ENCODE measurements around the gene ABCC6. TPM values are rescaled to one million over a fixed set of nuclear protein-coding genes. Genes with fewer than 3 reads are reported as not detected.

Gene ABCC6
- total RNA-seq, 1 experiment from 2014 or later, result not detected

GRCh38 chr16:16141784-16142396 lies 81.4 kb downstream of the ABCC6 start:
- H3K4me1 ChIP-seq (ENCODE audit: insufficient read depth, low read length, poor library complexity, severe bottlenecking), result no peaks in the 10 kb centered on the region
- no peak for DNase-seq (ENCODE audit: low spot score)
- intact Hi-C loops (cut with micrococcal nuclease; ENCODE audit: unreplicated experiment), result no loop called here
- BruUV-seq (replicated peaks), result no TSS peak
- ChIA-PET CTCF (no interaction called here), POLR2A (ENCODE audit: low non-redundant PET) (no interaction called here)
- no peaks in the 10 kb centered on the region for H3K27me3 ChIP-seq (replicated peaks; ENCODE audit: insufficient read depth, low read depth, low read length, poor library complexity)
- H3K4me3 ChIP-seq (ENCODE audit: low read depth, low read length, poor library complexity, severe bottlenecking), result no peak overlapping the region
- no peak for TF ChIP-seq EZH2 (IDR thresholded peaks at IDR 0.05; ENCODE audit: borderline replicate concordance, low read depth, low read length, poor library complexity, severe bottlenecking)
- TF ChIP-seq, protein P1, sequence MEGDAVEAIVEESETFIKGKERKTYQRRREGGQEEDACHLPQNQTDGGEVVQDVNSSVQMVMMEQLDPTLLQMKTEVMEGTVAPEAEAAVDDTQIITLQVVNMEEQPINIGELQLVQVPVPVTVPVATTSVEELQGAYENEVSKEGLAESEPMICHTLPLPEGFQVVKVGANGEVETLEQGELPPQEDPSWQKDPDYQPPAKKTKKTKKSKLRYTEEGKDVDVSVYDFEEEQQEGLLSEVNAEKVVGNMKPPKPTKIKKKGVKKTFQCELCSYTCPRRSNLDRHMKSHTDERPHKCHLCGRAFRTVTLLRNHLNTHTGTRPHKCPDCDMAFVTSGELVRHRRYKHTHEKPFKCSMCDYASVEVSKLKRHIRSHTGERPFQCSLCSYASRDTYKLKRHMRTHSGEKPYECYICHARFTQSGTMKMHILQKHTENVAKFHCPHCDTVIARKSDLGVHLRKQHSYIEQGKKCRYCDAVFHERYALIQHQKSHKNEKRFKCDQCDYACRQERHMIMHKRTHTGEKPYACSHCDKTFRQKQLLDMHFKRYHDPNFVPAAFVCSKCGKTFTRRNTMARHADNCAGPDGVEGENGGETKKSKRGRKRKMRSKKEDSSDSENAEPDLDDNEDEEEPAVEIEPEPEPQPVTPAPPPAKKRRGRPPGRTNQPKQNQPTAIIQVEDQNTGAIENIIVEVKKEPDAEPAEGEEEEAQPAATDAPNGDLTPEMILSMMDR (conservative IDR thresholded peaks at IDR 0.05; ENCODE audit: low read depth, low read length), result no peak
- no peaks in the 10 kb centered on the region for H3K9me3 ChIP-seq (ENCODE audit: low read depth, low read length, poor library complexity, severe bottlenecking)
- H3K27ac ChIP-seq (ENCODE audit: low read depth, low read length, poor library complexity, severe bottlenecking), result no peak overlapping the region
- H3K36me3 ChIP-seq (ENCODE audit: insufficient read depth, low read length, poor library complexity, severe bottlenecking), result peaks cover 11% of the 10 kb centered on the region

- intact Hi-C loops (cut with micrococcal nuclease; ENCODE audit: unreplicated experiment), result no loop called here
- TF ChIP-seq, protein P1 (conservative IDR thresholded peaks at IDR 0.05; ENCODE audit: low read depth, low read length), result no peak
- no peak for TF ChIP-seq EZH2 (IDR thresholded peaks at IDR 0.05; ENCODE audit: borderline replicate concordance, low read depth, low read length, poor library complexity, severe bottlenecking)
- H3K27me3 ChIP-seq (replicated peaks; ENCODE audit: insufficient read depth, low read depth, low read length, poor library complexity), result no peaks in the 10 kb centered on the region
- H3K36me3 ChIP-seq (ENCODE audit: insufficient read depth, low read length, poor library complexity, severe bottlenecking), result peaks cover 15% of the 10 kb centered on the region
- no peak overlapping the region for H3K4me3 ChIP-seq (ENCODE audit: low read depth, low read length, poor library complexity, severe bottlenecking)
- BruUV-seq (replicated peaks), result no TSS peak
- POLR2A ChIA-PET (ENCODE audit: low non-redundant PET), result no interaction called here
- H3K9me3 ChIP-seq (ENCODE audit: low read depth, low read length, poor library complexity, severe bottlenecking), result no peaks in the 10 kb centered on the region
- no peak overlapping the region for H3K27ac ChIP-seq (ENCODE audit: low read depth, low read length, poor library complexity, severe bottlenecking)
- H3K4me1 ChIP-seq (ENCODE audit: insufficient read depth, low read length, poor library complexity, severe bottlenecking), result no peaks in the 10 kb centered on the region
- CTCF ChIA-PET, result no interaction called here
- DNase-seq (ENCODE audit: low spot score), result no peak
These were observed 82.2 kb downstream of the ABCC6 start for GRCh38 chr16:16141141-16141540.

GRCh38 chr16:16140537-16140936 lies 82.8 kb downstream of the ABCC6 start:
- TF ChIP-seq, protein P1 (conservative IDR thresholded peaks at IDR 0.05; ENCODE audit: low read depth, low read length), result no peak
- no peak for TF ChIP-seq EZH2 (IDR thresholded peaks at IDR 0.05; ENCODE audit: borderline replicate concordance, low read depth, low read length, poor library complexity, severe bottlenecking)
- no peaks in the 10 kb centered on the region for H3K9me3 ChIP-seq (ENCODE audit: low read depth, low read length, poor library complexity, severe bottlenecking)
- no TSS peak for BruUV-seq (replicated peaks)
- peaks cover 15% of the 10 kb centered on the region for H3K36me3 ChIP-seq (ENCODE audit: insufficient read depth, low read length, poor library complexity, severe bottlenecking)
- H3K27me3 ChIP-seq (replicated peaks; ENCODE audit: insufficient read depth, low read depth, low read length, poor library complexity), result no peaks in the 10 kb centered on the region
- intact Hi-C loops (cut with micrococcal nuclease; ENCODE audit: unreplicated experiment), result no loop called here
- no peak overlapping the region for H3K27ac ChIP-seq (ENCODE audit: low read depth, low read length, poor library complexity, severe bottlenecking)
- H3K4me1 ChIP-seq (ENCODE audit: insufficient read depth, low read length, poor library complexity, severe bottlenecking), result no peaks in the 10 kb centered on the region
- H3K4me3 ChIP-seq (ENCODE audit: low read depth, low read length, poor library complexity, severe bottlenecking), result no peak overlapping the region
- no peak for DNase-seq (ENCODE audit: low spot score)
- CTCF ChIA-PET, result no interaction called here
- POLR2A ChIA-PET (ENCODE audit: low non-redundant PET), result no interaction called here
